WI38 (cell line): Measurements from ENCODE around the gene TCHP.
"Not testable (repeated sequence)": the region's sequence is repeated elsewhere in the genome, so short reads cannot be mapped to it uniquely, and the experiment has no call there.

ENCODE experiments used
- H3K4me3 ChIP-seq: 2 replicates; pipeline ENCODE4 v1.5.1; 2011; ENCODE audit warnings: low read depth, mild to moderate bottlenecking, control low read depth, low read length
- TF ChIP-seq, protein P1 (sequence below): IDR thresholded peaks from 2 replicates; pipeline ENCODE4 v1.5.1; 2012; ENCODE audit warnings: low read depth, mild to moderate bottlenecking, control low read depth, low read length

TCHP gene

DNA sequence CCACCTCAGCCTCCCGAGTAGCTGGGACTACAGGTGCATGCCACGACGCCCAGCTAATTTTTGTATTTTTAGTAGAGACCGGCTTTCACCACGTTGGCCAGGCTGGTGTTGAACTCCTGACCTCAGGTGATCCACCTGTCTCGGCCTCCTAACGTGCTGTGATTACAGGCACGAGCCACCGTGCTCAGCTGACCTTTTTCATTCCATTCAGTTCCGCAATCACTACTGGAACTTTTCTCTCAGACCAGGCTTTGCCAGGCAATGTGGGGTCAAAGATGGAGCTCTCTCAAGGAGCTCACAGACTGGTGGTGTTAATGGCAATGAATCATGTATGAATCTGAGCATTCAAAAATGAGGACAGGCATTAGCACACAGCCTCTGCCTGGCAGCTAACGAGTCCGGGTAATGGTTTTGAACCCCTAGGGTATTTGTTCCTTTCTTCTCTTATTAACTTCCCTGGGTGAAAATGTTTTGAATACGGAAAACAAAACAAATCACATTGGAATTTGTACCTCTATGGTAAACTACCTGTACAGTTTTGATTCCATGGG lies 9.4 kb upstream of the TCHP start:
- H3K4me3 ChIP-seq, result no peak overlapping the region
- TF ChIP-seq, protein P1, sequence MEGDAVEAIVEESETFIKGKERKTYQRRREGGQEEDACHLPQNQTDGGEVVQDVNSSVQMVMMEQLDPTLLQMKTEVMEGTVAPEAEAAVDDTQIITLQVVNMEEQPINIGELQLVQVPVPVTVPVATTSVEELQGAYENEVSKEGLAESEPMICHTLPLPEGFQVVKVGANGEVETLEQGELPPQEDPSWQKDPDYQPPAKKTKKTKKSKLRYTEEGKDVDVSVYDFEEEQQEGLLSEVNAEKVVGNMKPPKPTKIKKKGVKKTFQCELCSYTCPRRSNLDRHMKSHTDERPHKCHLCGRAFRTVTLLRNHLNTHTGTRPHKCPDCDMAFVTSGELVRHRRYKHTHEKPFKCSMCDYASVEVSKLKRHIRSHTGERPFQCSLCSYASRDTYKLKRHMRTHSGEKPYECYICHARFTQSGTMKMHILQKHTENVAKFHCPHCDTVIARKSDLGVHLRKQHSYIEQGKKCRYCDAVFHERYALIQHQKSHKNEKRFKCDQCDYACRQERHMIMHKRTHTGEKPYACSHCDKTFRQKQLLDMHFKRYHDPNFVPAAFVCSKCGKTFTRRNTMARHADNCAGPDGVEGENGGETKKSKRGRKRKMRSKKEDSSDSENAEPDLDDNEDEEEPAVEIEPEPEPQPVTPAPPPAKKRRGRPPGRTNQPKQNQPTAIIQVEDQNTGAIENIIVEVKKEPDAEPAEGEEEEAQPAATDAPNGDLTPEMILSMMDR, result no peak

DNA sequence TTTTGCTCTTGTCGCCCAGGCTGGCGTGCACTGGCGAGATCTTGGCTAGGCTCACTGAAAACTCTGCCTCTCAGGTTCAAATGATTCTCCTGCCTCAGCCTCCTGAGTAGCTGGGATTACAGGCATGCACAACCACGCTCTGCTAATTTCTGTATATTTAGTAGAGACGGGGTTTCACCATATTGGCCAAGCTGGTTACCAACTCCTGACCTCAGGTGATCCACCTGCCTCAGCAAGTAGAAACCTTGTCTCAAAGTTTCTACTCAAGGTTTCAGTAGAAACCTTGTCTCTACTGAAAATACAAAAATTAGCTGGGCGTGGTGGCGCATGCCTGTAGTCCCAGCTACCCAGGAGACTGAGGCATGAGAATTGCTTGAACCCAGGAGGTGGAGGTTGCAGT lies 8.3 kb upstream of the TCHP start:
- H3K4me3 ChIP-seq, result not testable (repeated sequence)

DNA sequence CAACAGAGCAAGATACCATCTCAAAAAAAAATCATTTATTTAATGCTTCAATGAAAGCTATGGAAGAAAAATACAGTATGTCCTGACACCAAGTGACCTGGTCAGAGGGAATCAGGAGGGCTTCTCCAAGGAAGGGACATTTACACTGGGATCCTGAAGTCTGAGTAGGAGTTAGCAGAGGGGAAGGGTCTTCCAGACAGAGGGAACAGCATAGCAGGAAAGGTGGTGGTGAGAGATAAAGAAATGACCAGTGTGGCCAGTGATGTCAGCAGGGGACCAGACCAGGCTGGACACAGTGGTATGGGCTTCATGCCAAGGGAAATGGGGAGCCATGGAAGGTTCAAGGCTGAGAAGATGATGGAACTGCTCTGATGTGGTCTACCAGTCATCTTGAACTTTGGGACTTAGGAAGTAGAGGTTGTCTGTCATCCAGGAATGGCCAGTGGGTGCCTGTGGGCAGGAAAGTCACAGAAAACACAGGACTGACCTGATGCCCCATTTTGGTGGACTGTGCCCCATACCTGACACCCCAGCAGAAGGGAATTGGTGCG lies 7.8 kb upstream of the TCHP start:
- TF ChIP-seq, protein P1, result no peak
- no peak overlapping the region for H3K4me3 ChIP-seq

DNA sequence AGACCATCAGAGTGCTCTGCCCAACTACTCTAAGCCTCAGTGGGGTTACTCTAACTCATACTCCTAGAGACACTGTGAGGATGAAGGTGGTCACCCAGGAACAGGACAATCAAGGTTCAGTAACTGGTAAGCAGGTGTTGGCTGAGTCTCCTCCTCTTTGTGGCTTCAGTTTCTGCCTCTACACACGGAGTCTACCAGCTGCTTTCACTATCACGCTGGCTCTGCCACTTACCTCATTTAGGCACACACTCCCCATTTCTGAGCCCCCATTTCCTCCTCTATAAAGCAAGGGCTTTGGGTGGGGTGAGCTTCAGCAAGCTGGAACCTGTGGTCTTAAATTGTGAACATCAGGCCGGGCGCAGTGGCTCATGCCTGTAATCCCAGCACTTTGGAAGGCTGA lies 7.3 kb upstream of the TCHP start:
- TF ChIP-seq, protein P1, result no peak
- no peak overlapping the region for H3K4me3 ChIP-seq

DNA sequence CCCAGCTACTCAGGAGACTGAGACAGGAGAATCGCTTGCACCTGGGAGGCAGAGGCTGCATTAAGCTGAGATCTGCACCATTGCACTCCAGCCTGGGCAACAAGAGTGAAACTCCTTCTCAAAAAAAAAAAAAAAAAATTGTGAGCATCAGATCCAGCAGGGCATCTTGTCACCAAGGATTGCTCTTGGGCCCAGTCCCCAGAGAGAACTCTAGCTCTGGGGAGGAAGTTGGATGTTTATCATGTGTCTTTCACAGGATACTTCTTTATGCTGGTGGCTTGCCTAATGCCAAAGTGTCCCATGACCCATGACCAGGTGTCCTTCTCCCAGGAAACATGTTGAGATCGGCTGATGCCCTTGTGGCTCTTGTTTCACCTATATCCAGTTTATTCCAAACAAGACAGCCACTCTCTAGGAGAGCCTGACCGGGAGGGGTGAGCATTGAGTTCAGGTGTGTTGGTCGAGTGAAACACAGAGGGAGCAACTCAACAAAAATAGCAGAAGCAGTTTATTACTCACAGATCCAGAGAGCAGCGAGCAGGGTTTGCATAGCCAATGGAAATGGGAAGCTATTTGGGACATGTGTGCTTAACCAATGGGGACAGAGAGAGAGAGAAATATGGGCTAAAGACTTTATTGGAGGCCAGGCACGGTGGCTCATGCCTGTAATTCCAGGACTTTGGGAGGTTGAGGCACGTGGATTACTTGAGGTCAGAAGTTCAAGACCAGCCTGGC lies 6.6 kb upstream of the TCHP start:
- TF ChIP-seq, protein P1, result no peak
- no peak overlapping the region for H3K4me3 ChIP-seq

DNA sequence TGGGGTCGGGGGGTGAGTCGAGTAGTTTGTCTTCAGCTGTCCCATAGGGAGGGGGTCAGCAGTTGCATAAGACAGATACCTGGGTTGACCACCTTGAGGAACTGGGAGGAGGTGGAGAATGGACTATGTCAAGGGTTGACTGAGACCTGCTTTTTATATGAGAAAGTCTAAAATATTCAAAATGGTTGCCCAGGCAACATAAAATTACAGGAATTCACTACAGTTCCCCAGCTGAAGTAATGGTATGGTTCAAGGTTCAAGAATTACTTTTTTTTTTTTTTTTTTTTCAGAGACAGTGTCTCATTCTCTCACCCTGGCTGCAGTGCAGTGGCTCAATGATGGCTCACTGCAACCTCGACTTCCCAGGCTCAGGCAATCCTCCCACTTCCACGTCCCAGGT lies 5.1 kb upstream of the TCHP start:
- TF ChIP-seq, protein P1, result no peak
- no peak overlapping the region for H3K4me3 ChIP-seq

DNA sequence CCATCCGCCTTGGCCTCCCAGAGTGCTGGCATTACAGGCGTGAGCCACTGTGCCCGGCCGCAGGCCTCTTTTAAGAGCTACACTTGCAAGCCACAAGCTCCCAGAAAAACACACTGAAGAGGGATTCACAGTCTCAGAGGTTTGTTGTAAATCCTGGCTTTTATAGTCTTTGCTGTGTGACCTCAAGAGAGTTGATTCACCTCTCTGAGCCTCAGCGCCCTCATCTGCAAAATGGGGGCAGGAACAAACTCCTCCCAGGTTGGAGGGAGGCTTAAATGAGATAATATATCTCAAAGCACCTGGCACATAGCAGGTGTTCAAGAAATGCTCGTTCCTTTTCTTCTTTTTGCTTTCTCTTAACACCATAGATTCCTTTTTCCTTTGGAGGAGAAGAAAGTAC lies 3.9 kb upstream of the TCHP start:
- TF ChIP-seq, protein P1, result no peak
- H3K4me3 ChIP-seq, result no peak overlapping the region
